GM19351 (cell line): ENCODE data around the gene CERKL.

Source experiments
- ATAC-seq: cut with Tn5 transposase; IDR thresholded peaks from one replicate; pipeline ENCODE4 v1.9.1; 2021; ENCODE audit warnings: mild to moderate bottlenecking, moderate library complexity; ENCODE audit not compliant: unreplicated experiment

Gene CERKL

DNA sequence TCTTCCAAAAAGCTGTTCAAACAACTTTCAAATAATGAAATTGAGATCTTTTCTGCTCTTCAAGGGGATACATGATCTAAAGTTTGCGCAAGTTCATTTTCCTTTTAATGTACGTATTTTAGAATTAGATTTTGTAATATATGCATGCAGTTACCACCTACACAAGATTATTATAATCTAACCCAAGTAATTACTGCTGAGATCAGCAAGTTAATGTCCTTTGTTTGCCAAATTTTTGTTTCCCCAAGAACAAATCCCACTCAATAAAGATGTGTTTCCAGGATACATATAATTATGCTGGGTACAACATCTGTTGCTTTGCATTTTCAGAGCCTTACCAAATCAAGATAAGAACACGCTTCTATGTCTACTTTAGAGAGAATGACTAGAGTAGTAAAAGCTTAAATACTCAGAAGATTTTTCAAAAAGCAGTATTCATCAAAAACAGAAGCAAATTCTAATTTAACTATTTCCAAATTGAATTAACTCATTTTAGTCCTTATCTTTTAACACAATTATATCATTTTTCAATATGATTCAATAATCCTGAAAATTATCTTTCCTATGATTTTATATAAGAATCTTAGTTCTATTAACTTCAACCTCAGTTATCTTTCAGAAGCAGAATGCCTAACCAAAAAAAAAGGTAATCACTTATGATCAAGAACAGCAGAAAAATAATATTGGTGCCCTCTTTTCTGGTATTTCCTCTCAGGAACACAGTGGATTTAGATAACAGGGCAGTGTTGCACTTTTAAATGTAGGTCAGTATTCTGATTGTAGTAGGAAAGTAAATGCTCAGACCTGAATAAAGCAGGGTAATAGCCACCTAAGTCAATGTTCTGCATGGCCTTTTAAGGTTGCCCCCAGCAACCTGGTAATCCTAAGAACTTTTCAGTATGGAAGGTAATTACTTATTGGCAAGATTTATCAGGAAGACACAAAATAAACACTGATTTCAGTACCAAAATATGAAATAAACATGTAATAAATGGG, 28.0 kb downstream of the CERKL start:
- no peak for ATAC-seq

DNA sequence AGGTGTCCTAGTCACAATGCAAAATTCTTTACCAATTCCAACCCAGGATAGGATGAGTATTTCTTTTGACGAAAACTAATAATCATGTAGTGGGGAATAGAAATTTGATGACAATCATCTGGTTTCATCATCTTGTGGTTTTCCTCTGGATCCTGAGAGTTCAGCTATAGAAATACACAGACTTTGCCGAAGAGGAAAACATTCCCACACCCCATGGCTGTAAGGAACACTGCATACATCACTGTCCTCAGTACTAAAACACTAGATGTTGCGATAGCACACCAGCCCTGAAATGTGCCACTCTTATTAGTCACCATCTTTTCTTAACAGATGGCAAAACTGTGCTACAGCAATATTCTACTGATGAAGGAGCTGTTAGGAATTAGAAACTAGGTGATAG, 29.4 kb downstream of the CERKL start:
- no peak for ATAC-seq

DNA sequence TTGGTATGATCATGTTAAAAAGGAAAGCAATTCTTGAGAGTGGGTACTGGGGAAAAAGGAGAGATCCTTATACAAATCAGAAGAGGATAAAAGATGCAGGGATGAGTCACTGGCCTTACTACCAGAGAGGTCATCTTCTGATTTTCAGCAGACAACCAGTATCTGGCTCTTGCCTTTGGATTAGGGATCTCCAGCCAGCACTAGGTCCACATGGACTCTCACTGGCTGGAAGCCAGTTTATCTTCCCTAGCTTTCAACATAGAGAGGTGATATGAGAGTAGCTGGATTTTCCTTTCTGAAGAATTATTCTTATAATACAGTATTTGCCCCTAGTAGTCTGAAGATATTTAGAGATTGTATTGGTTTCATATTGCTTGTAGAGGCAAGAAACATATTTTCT, 30.2 kb downstream of the CERKL start:
- ATAC-seq, result no peak

DNA sequence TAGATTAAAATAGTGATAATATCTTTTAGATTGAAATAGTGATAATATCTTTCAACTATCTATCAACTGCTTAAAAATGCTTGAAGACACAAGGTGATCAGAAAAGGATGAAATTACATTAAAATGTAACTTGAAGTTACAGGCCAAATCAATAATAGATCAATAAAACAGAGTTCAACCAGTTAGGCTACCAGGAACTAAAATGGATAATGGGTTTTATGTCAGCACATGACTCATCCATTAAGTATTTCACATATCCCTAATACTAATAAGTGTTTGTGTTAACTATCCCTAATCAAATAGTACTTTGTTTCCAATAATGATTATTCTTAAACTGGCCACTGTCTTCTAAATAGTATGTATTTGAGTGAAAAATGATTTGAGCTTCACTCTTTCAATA, 33.7 kb downstream of the CERKL start:
- no peak for ATAC-seq

DNA sequence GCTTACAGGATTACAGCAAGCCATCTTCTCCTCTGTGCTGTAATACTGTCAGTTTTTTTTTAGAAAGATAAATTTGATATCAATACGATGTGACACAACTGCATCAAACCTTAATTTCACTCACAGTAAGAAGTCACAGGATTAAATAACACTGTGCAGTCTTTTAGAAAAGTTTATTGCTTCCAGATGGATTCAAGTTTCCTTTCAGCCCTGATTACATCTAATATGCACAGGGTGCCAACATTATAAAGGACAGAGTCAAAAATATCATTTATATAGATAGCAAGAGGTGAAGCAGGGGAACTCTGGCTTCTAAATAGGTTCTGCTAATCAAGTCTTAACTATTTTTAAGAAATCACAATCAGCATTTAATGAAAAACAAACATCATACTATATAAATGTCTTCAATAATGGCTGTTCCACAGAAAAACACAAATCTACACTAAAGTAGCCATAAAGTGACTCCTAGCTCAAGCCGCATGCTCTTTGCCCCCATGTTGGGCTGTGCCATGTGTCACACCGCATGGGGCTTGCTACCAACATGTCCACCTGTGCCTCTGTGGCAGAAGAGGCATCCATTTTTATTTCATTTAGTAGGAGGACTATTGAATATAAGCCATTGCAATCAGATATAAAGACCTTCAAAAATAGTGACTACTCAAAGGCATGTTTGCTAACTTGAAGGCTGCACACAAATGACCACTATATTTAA, 35.0 kb downstream of the CERKL start:
- no peak for ATAC-seq

DNA sequence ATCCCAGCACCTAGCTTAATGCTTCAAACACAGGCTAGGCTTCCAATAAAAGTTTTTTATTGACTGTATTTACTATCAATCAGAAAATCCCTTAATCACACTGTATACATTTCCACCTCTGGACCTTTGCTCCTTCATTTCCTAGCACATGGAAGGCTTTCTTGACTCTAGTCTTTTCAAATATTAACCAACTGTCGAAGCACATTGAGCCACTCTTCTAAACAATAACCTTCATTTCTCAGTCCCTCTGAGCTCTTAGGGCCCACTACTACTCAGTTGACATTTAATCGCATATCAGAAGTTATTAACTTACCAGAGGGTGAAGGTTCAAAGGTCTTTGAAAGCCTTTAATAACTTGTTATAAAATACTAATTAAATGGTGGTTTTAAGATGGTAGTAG, 37.4 kb downstream of the CERKL start:
- ATAC-seq, result no peak

DNA sequence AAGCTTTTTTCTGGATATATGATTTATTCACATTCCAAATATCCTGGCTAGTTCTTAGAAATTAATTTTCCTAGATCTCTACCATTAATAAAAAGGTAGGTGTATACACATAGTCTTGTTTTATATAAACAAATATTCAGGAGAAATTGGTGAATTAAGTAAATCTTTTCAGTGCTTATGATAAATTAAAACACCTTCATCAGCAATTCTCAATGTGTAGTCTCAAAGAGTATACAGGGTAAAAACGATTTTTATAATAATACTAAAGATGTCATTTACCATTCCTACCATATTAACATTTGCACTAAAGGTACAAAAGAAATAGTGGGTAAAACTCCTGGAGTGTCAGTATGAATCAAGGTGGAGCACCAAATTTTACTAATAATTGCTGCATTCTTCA, 40.2 kb downstream of the CERKL start:
- no peak for ATAC-seq

DNA sequence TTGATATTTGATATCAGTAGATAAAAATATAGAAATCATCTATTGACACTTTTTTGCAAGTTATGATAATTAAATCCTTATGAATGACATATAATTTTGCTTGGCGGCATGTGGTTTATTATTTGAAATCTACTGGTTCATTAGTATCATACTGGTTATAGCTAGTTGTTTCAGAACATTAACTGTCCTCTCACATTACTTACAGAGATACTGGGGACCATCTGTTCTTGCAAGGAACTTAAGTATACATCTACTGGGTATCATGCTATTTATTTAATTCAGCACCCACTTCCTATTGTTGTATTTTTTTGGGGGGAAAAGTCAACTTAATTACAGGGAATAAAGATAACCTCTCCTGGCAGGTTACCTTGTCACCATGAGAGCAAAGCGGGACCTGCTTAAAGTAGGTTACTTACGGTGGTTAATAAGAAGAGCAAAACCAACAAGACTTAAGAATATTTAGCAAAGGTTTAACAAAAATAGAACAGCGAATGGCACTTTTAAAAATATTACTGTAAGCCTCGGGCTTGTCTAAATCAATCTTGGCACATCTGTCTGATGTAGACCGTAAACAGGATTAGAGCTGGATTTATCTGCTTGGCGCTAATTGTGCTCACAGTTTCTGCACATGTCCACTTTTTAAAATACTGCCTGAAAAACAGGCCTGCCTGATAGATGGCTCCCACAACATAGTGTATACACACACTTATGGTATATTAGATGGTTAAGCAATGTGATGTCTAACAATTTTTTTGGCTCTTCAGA, 41.8 kb downstream of the CERKL start:
- no peak for ATAC-seq

DNA sequence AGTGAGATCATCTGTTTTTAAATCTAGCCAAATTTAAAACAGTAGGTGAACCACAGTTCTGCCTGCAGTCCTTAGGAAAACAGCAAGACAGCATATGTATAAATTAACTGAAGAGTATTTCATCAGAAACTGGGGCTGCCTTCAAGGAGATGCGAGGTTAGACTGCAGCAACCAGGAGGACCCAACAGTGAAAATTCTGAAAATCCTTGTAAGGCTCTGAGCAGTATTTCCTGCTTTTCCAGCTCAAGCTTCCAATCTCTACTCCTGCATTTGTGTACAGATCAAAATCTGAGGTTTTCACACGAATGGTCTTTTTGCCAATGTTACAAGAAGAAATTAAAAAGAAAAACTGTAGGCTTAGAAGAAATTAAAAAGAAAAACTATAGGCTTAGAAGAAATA, 43.7 kb downstream of the CERKL start:
- no peak for ATAC-seq

DNA sequence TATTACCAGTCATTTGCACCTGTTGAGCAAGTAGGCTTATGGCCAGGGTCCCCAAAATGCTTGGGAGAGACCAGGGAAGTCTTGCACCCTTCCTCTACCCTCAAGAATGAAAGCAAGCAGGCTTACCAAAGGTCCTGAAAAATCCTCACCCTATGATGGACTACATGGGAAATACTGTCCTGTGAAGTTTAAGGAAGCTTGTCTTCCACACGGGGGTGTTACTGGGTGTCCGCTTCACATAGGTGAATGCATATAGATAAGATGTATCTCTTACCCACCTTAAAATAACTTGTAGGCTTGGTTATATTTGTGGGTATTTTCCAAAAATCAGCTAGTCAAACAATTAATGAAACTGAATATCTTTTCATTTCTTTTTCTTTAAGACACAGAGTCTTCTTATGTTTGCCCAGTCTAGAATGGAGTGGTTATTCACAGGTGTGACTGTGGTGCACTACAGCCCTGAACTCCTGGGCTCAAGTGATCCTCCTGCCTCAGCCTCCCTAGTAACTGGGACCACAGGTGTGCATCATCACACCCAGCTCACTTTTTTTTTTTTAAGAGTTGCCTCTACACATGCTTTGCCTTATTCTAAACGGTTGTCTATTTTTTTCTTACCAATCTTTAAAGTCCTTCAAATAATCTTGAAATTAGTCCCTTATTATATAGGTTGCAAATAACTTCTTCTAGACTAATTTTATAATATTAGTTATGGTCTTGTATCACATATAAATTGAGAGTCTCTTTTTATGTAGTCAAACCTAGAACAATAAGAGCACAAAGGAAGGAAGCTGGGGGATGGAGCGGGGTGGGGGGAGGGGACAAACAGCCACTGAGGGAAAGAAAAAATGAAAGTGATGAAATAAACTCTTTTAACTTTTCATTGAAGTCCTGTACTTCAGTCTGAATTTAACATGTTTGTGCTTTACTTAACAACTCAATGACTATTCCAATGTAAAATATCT, 49.0 kb downstream of the CERKL start:
- ATAC-seq, result no peak

DNA sequence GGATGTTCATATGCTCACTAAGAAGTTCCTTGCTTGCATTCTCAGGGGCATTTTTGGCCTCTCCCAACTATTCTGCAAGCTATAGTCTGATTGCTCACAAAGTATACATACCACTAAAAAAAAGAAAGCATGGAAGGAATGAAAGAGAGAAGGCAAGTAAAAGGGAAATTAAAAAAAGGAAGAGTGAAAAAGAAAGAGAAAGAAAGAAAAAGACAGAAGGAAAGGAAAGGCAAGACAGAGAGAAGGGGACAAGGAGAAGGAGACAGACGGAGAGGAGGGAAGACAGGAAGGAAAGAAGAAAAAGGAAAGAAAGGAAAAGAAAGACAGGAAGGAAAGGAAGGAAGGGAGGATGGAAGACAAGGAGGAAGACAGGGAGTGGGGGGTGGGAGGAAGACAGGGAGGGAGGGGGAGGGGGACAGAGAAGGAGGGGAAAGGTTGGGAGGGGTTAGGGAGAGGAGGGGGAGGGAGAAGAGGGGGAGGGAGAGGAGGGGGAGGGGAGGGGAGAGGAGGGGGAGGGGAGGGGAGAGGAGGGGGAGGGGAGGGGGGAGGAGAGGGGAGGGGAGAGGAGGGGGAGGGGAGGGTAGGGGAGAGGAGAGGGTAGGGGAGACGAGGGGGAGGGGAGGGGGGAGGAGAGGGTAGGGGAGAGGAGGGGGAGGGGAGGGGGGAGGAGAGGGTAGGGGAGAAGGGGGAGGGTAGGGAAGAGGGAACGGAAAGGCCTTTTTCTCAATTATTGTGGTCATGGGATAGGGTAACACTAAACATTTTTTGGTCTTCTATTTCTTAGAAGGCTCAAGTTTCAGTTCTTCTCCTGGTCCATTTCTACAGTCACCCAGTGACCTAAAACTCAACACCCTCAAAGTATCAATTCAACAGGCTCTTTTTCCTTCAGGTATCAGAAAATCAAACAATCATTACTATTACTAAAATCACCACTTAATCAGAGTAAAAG, 50.7 kb downstream of the CERKL start:
- ATAC-seq, result no peak

DNA sequence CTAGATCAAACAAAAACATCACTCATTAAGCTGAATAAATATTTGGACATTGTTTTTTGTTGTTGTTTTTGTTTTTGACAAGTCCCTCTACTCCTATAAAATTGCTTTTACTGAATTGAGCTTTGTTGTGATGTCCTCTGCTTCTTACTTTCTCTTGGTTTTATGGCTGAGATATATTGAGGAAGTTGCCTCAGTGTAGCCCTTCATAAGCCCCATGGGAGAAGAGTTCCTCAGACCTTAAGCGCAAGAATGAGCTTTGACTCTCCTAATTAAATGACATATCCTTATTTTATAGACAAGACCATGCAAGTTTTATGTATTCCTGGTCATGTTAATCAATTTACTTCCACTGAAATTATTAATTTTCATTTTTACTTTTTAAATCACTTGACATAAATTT, 54.9 kb downstream of the CERKL start:
- no peak for ATAC-seq

DNA sequence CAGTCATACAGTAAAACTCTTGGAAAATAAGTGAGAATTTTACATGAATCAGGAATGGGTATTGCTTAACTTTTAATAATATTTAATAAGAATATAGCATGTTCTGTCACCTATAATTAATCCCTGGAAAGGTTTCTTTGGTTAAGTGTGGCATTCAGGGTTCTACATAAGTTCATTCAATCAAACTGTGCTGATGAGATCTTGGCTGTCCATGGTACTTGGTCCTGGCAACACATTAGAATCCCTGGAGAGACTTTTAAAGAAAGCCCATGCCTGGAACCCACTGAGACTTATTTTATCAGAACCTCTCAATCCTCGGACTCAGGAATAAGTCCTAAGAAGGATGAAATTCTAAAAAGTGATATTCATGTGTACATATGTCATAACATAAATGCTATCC, 60.3 kb downstream of the CERKL start:
- ATAC-seq, result no peak

DNA sequence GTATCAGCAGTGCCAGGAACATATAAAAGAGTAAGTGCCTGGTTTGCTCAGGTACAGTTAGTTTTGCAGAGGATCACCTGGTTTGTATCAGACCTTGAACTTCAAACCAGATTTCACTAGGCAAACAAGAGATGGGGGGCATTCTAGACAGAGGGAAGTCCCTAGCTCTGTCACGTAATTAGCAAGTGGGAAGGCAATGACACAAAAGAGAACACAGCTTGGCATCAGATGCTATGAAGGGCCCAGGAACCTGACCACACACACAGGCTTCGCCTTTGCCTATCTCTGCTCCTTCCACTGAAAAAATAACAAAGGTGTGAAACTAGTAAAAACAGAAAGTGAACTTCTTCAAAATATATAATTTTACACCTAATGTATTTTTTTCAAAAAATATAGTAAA, 62.6 kb downstream of the CERKL start:
- ATAC-seq, result peak; percentile 55

DNA sequence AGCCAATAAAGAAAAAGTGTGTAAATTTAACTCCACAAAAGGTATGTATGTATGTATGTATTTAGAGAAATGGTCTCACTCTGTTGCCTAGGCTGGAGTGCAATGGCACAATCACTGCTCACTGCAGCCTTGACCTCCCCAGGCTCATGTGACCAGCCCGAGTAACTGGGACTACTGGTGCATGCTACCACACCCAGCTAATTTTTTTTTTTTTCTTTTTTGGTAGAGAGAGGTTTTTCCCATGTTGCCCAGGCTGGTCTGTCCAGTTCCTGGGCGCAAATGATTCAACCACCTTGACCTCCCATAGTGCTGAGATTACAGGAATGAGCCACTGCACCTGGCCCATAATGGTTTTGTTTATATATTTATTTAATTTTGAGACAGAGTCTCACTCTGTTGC, 67.1 kb downstream of the CERKL start:
- no peak for ATAC-seq

DNA sequence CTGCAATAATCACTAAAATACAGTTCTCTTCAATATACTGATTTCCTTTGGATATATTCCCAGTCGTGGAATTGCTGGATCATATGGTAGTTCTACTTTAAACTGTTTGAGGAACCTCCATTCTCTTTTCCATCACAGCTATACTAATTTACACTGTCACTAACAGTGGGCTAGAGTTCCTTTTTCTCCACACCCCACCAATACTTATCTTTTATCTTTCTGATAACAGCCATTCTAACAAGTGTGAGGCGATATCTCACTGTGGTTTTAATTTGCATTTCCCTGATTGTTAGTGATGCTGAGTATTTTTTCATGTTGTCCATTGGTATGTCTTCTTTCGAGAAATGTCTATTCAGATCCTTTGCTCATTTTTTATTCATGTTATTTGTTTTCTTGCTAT, 68.4 kb downstream of the CERKL start:
- no peak for ATAC-seq

DNA sequence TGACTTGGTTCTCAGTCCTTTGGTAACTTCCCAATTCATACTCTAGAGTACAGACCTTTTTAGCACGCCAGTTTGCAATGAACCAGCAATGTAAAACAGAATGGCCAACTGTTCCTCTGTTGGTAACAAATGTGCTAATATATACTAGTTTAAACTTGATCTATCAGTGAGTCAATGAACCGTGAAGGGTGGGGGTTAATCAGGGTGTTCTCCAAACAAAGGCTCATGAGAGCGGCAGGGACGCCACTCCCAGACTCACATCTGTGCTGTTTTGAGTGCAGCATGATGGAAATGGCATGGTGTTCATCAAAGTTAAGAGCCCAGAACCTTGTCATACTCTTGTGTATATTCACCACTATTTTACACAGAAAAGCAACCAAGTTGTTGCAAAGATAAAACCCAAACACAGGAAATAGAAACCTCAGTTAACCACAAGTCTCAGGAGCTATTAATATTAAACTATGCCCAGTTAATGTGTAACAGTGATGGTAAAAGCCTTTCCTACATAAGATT, 70.3 kb downstream of the CERKL start:
- peak; percentile 83 for ATAC-seq

DNA sequence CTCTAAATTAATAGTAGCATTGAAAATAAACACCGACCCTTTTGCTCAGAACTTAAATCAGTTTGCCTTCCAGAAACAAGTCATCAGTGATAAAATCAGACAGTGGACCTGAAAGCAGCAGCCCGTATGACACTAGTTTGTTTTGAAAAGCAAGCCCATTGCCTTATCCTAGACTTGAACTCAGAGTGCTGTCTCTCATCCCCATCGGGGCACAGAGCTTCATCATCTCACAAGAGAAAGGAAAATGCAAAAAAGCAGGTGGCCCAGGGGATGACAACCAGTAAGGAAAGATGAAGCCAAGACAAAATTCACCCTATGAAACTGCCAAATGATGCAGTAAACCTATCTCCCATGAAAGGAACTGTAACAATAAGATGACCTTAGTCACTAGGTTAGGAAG, 71.2 kb downstream of the CERKL start:
- no peak for ATAC-seq

DNA sequence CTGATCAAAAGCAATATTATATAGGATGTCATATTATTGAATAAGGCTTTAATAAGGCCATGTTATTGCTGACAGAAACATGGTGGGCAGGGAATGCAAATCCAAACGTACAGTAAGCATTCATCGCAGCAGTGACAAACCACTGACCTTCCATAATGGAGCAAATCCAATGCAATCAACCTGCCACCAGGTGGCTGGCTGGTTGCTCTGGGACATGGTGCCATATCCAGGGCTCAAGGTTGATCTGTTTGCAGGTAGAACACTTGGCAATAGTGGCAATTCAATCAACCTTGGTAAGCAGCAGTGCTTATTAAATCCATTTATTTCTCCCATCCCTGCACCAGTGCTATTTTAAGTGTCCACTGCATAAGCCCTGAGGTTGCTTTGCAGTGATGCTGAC, 75.4 kb downstream of the CERKL start:
- ATAC-seq, result no peak
